HEK293 (cell line): ENCODE data around the gene CHM.

Experiments used
- GLI2 ChIP-seq: fragments of 450-650 bp; formaldehyde crosslinking; IDR thresholded peaks from 2 replicates; pipeline ENCODE4; 2017; ENCODE audit warnings: missing biosample characterization, missing genetic modification characterization, low read depth, borderline replicate concordance
- GLIS1 ChIP-seq: fragments of 450-650 bp; formaldehyde crosslinking; IDR thresholded peaks from 2 replicates; pipeline ENCODE4 v1.5.1; 2016; ENCODE audit warnings: missing biosample characterization, missing genetic modification characterization
- RBAK ChIP-seq: fragments of 450-650 bp; formaldehyde crosslinking; IDR thresholded peaks from 2 replicates; pipeline ENCODE4 v1.5.1; 2016; ENCODE audit warnings: missing biosample characterization, missing genetic modification characterization
- SP3 ChIP-seq: fragments of 450-650 bp; formaldehyde crosslinking; IDR thresholded peaks from 2 replicates; pipeline ENCODE4 v1.5.1; 2016; ENCODE audit warnings: missing biosample characterization, missing genetic modification characterization
- SP7 ChIP-seq: fragments of 450-650 bp; formaldehyde crosslinking; IDR thresholded peaks from 2 replicates; pipeline ENCODE4 v1.5.1; 2016; ENCODE audit warnings: missing biosample characterization, missing genetic modification characterization
- TRIM28 ChIP-seq: IDR thresholded peaks from 2 replicates; pipeline ENCODE4 v1.6.1; 2011; ENCODE audit warnings: low read length, control low read depth, borderline replicate concordance
- ZBTB10 ChIP-seq: fragments of 450-650 bp; formaldehyde crosslinking; IDR thresholded peaks from 2 replicates; pipeline ENCODE4 v1.5.1; 2016; ENCODE audit warnings: missing biosample characterization, missing genetic modification characterization
- ZBTB49 ChIP-seq: fragments of 450-650 bp; formaldehyde crosslinking; IDR thresholded peaks from 2 replicates; pipeline ENCODE4 v1.5.1; 2016; ENCODE audit warnings: missing biosample characterization, missing genetic modification characterization, low read depth
- ZFP3 ChIP-seq: fragments of 450-650 bp; formaldehyde crosslinking; IDR thresholded peaks from 2 replicates; pipeline ENCODE4 v1.5.1; 2016; ENCODE audit warnings: low read depth, missing biosample characterization, missing genetic modification characterization
- ZNF16 ChIP-seq: fragments of 450-650 bp; formaldehyde crosslinking; IDR thresholded peaks from 2 replicates; pipeline ENCODE4 v1.5.1; 2016; ENCODE audit warnings: low read depth, missing biosample characterization, missing genetic modification characterization
- ZNF211 ChIP-seq: fragments of 450-650 bp; formaldehyde crosslinking; IDR thresholded peaks from 2 replicates; pipeline ENCODE4 v1.5.1; 2016; ENCODE audit warnings: low read depth, missing biosample characterization, missing genetic modification characterization
- ZNF239 ChIP-seq: fragments of 450-650 bp; formaldehyde crosslinking; IDR thresholded peaks from 2 replicates; pipeline ENCODE4 v1.5.1; 2016; ENCODE audit warnings: missing biosample characterization, missing genetic modification characterization
- ZNF354C ChIP-seq: fragments of 450-650 bp; formaldehyde crosslinking; IDR thresholded peaks from 2 replicates; pipeline ENCODE4 v1.5.1; 2016; ENCODE audit warnings: missing biosample characterization, missing genetic modification characterization, low read depth, borderline replicate concordance
- ZNF394 ChIP-seq: fragments of 450-650 bp; formaldehyde crosslinking; IDR thresholded peaks from 2 replicates; pipeline ENCODE4 v1.5.1; 2016; ENCODE audit warnings: missing biosample characterization, missing genetic modification characterization, mild to moderate bottlenecking, moderate library complexity, borderline replicate concordance
- ZNF398 ChIP-seq: fragments of 450-650 bp; formaldehyde crosslinking; IDR thresholded peaks from 2 replicates; pipeline ENCODE4 v1.5.1; 2017; ENCODE audit warnings: missing biosample characterization, missing genetic modification characterization
- ZNF433 ChIP-seq: fragments of 450-650 bp; formaldehyde crosslinking; IDR thresholded peaks from 2 replicates; pipeline ENCODE4 v1.5.1; 2016; ENCODE audit warnings: missing biosample characterization, missing genetic modification characterization, low read depth
- ZNF514 ChIP-seq: fragments of 450-650 bp; formaldehyde crosslinking; IDR thresholded peaks from 2 replicates; pipeline ENCODE4 v1.5.1; 2016; ENCODE audit warnings: missing biosample characterization, missing genetic modification characterization
- ZNF544 ChIP-seq: fragments of 450-650 bp; formaldehyde crosslinking; IDR thresholded peaks from 2 replicates; pipeline ENCODE4 v1.5.0; 2017; ENCODE audit warnings: missing biosample characterization, missing genetic modification characterization
- ZNF626 ChIP-seq: fragments of 450-650 bp; sonication (Bioruptor Pico); formaldehyde crosslinking; IDR thresholded peaks from 2 replicates; pipeline ENCODE4 v1.5.1; 2018; ENCODE audit warnings: missing biosample characterization, missing genetic modification characterization, inconsistent platforms
- ZNF629 ChIP-seq: fragments of 450-650 bp; formaldehyde crosslinking; IDR thresholded peaks from 2 replicates; pipeline ENCODE4 v1.5.1; 2017; ENCODE audit warnings: missing biosample characterization, missing genetic modification characterization
- ZNF658 ChIP-seq: fragments of 450-650 bp; formaldehyde crosslinking; IDR thresholded peaks from 2 replicates; pipeline ENCODE4; 2016; ENCODE audit warnings: missing biosample characterization, missing genetic modification characterization
- ZNF747 ChIP-seq: fragments of 450-650 bp; formaldehyde crosslinking; IDR thresholded peaks from 2 replicates; pipeline ENCODE4 v1.5.1; 2016; ENCODE audit warnings: missing biosample characterization, missing genetic modification characterization
- ZNF776 ChIP-seq: fragments of 450-650 bp; formaldehyde crosslinking; IDR thresholded peaks from 2 replicates; pipeline ENCODE4 v1.5.0; 2017; ENCODE audit warnings: missing biosample characterization, missing genetic modification characterization, borderline replicate concordance
- ZNF843 ChIP-seq: fragments of 450-650 bp; formaldehyde crosslinking; IDR thresholded peaks from 2 replicates; pipeline ENCODE4 v1.5.1; 2016; ENCODE audit warnings: missing biosample characterization, missing genetic modification characterization
- TF ChIP-seq, protein P1 (sequence below): fragments of 450-650 bp; formaldehyde crosslinking; IDR thresholded peaks from 2 replicates; pipeline ENCODE4; 2016; ENCODE audit warnings: missing biosample characterization, missing genetic modification characterization
- TF ChIP-seq, protein P2 (sequence below): fragments of 450-650 bp; formaldehyde crosslinking; IDR thresholded peaks from 2 replicates; pipeline ENCODE4 v1.5.1; 2016; ENCODE audit warnings: missing biosample characterization, missing genetic modification characterization
- TF ChIP-seq, protein P3 (sequence below): fragments of 450-650 bp; formaldehyde crosslinking; IDR thresholded peaks from 2 replicates; pipeline ENCODE4 v1.5.1; 2017; ENCODE audit warnings: missing biosample characterization, missing genetic modification characterization
- TF ChIP-seq, protein P4 (sequence below): fragments of 450-650 bp; formaldehyde crosslinking; IDR thresholded peaks from 2 replicates; pipeline ENCODE4 v1.5.1; 2016; ENCODE audit warnings: missing biosample characterization, missing genetic modification characterization

The CHM gene

DNA sequence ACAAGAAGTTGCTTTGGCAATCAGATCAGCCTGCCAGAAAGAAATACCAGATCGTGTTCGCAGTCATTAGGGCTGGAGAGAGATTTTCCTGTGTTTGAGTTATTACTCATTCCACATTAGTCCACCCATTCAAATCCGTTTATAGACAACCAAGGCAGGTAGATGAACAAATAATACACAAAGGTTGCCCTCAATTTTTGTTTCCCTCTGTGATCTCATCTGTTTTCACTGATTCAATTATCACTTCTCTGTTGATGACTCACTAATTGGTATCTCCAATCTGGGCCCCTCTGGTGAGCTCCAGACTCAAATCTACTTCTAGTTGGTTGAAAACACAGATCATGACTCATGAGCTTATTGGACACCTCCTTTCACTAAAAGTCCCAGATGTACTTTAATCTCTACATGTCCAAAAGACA, 54.5 kb downstream of the CHM start (continued):
- TF ChIP-seq ZBTB49 (tag by site-specific recombination), result no peak
- TF ChIP-seq ZNF16 (tag by site-specific recombination), result no peak
- no peak for TF ChIP-seq ZNF394 (tag by site-specific recombination)
- TF ChIP-seq, protein P1, sequence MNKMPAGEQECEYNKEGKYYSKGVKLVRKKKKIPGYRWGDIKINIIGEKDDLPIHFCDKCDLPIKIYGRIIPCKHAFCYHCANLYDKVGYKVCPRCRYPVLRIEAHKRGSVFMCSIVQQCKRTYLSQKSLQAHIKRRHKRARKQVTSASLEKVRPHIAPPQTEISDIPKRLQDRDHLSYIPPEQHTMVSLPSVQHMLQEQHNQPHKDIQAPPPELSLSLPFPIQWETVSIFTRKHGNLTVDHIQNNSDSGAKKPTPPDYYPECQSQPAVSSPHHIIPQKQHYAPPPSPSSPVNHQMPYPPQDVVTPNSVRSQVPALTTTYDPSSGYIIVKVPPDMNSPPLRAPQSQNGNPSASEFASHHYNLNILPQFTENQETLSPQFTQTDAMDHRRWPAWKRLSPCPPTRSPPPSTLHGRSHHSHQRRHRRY (tag by site-specific recombination), result no peak
- no peak for TF ChIP-seq ZBTB10 (tag by site-specific recombination)
- no peak for TF ChIP-seq ZNF398 (tag by site-specific recombination)
- no peak for TF ChIP-seq GLIS1
- TF ChIP-seq ZNF433 (tag by site-specific recombination), result no peak
- 0 out of 2 replicates have a peak, but pooled peaks have one; percentile 58 for TF ChIP-seq ZNF629 (tag by site-specific recombination)
- no peak for TF ChIP-seq ZNF514 (tag by site-specific recombination)
- TF ChIP-seq ZNF211, result no peak
- TF ChIP-seq SP3 (tag by site-specific recombination), result 0 out of 2 replicates have a peak, but pooled peaks have one; percentile 11
- no peak for TF ChIP-seq ZNF747 (tag by site-specific recombination)
- TF ChIP-seq, protein P2, sequence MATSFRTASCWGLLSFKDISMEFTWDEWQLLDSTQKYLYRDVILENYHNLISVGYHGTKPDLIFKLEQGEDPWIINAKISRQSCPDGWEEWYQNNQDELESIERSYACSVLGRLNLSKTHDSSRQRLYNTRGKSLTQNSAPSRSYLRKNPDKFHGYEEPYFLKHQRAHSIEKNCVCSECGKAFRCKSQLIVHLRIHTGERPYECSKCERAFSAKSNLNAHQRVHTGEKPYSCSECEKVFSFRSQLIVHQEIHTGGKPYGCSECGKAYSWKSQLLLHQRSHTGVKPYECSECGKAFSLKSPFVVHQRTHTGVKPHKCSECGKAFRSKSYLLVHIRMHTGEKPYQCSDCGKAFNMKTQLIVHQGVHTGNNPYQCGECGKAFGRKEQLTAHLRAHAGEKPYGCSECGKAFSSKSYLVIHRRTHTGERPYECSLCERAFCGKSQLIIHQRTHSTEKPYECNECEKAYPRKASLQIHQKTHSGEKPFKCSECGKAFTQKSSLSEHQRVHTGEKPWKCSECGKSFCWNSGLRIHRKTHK, result no peak
- TF ChIP-seq ZNF776, result no peak
- TF ChIP-seq, protein P3, sequence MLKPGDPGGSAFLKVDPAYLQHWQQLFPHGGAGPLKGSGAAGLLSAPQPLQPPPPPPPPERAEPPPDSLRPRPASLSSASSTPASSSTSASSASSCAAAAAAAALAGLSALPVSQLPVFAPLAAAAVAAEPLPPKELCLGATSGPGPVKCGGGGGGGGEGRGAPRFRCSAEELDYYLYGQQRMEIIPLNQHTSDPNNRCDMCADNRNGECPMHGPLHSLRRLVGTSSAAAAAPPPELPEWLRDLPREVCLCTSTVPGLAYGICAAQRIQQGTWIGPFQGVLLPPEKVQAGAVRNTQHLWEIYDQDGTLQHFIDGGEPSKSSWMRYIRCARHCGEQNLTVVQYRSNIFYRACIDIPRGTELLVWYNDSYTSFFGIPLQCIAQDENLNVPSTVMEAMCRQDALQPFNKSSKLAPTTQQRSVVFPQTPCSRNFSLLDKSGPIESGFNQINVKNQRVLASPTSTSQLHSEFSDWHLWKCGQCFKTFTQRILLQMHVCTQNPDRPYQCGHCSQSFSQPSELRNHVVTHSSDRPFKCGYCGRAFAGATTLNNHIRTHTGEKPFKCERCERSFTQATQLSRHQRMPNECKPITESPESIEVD, result peak; percentile 52
- TF ChIP-seq ZFP3 (tag by site-specific recombination), result no peak
- TF ChIP-seq, protein P4, sequence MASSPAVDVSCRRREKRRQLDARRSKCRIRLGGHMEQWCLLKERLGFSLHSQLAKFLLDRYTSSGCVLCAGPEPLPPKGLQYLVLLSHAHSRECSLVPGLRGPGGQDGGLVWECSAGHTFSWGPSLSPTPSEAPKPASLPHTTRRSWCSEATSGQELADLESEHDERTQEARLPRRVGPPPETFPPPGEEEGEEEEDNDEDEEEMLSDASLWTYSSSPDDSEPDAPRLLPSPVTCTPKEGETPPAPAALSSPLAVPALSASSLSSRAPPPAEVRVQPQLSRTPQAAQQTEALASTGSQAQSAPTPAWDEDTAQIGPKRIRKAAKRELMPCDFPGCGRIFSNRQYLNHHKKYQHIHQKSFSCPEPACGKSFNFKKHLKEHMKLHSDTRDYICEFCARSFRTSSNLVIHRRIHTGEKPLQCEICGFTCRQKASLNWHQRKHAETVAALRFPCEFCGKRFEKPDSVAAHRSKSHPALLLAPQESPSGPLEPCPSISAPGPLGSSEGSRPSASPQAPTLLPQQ, result 0 out of 2 replicates have a peak, but pooled peaks have one; percentile 41
- 0 out of 2 replicates have a peak, but pooled peaks have one; percentile 20 for TF ChIP-seq GLI2
- no peak for TF ChIP-seq ZNF354C
- no peak for TF ChIP-seq TRIM28
- 0 out of 2 replicates have a peak, but pooled peaks have one; percentile 16 for TF ChIP-seq ZNF843 (tag by site-specific recombination)
- TF ChIP-seq ZNF544, result no peak
- TF ChIP-seq SP7 (tag by site-specific recombination), result peak; percentile 76
- no peak for TF ChIP-seq RBAK (tag by site-specific recombination)
- no peak for TF ChIP-seq ZNF239 (tag by site-specific recombination)
- TF ChIP-seq ZNF626 (tag by site-specific recombination), result no peak
- no peak for TF ChIP-seq ZNF658 (tag by site-specific recombination)
